ENCODE measurements around the gene PTGIS.

Gene PTGIS

GRCh38 chr20:49470922-49471321 lies 97.0 kb downstream of the PTGIS start:
- TF ChIP-seq CTCF (IDR thresholded peaks at IDR 0.05; ENCODE audit: low read depth, low read length, missing control alignments) = no peak
- no peak for DNase-seq (ENCODE audit: extremely low read depth, low read depth)
- no peak overlapping the region for H3K4me3 ChIP-seq (replicated peaks; ENCODE audit: low read depth, low read length)

GRCh38 chr20:49469060-49469459 lies 98.9 kb downstream of the PTGIS start:
- H3K4me3 ChIP-seq (replicated peaks; ENCODE audit: low read depth, low read length) = no peak overlapping the region
- no peak for DNase-seq (ENCODE audit: extremely low read depth, low read depth)
- no peak for TF ChIP-seq CTCF (IDR thresholded peaks at IDR 0.05; ENCODE audit: low read depth, low read length, missing control alignments)

DNA sequence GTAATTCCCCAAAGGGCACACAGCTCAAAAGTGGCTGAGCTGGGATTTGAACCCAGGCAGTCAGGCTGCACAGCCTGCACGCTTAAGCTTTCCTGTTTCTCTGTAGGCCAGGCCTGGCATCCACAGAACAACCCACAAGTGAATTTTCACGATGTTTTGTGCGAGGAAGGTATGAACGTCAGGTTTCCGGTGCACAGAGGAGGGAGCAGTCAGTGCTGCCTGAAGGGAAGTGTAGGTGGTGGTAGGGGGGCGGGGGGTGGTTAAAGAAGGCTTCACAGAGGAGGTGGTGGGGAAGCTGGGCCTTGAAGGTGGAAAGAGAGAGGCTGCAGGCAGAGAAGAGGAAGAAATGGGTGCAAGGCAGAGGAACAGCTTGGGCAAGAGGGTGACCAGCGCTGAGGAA lies 99.5 kb downstream of the PTGIS start:
- no peak for TF ChIP-seq CTCF (IDR thresholded peaks at IDR 0.05; ENCODE audit: low read depth, low read length, missing control alignments)
- DNase-seq (ENCODE audit: extremely low read depth, low read depth) = no peak
- H3K4me3 ChIP-seq (replicated peaks; ENCODE audit: low read depth, low read length) = no peak overlapping the region

DNA sequence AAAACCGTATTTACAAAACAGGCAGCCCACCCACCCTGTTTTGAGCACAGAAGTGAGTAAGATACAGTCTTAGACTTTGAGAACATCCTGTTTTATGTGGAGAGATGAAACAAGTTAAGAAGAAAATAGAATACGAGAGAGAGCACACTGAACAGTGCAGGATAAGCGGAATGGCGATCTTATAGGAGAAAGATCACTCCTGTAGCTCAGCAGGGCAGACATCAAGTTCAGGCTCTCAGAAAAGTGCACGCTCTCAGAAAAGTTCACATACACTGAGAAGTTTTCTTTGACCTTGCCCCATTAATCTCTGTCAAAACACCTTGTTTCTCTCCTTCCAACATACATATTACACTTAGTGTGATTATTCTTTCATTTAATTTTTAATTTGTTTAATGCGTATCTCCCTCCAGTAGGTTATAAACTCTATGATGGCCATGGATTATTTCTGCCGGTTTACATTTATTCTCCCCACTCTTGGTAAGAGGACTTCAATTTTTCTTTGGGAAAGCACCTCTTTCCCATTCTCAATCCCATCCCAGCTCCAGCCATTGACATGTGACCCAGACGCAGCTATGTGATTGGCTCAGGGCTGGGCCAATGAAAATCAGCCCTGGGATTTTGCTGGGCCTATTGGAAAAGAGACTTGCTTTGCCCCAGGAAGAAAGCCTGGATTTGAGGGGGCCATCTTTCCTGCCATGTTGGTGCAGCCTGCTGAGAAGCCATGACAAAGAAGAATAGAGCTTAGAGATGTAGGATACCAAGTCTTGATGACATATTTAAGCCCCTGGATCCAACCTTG lies 101.6 kb downstream of the PTGIS start:
- no peak for TF ChIP-seq CTCF (IDR thresholded peaks at IDR 0.05; ENCODE audit: low read depth, low read length, missing control alignments)
- H3K4me3 ChIP-seq (replicated peaks; ENCODE audit: low read depth, low read length) = no peak overlapping the region
- no peak for DNase-seq (ENCODE audit: extremely low read depth, low read depth)

- DNase-seq (ENCODE audit: extremely low read depth, low read depth) = no peak
- TF ChIP-seq CTCF (IDR thresholded peaks at IDR 0.05; ENCODE audit: low read depth, low read length, missing control alignments) = no peak
- H3K4me3 ChIP-seq (replicated peaks; ENCODE audit: low read depth, low read length) = no peak overlapping the region
Observed at GRCh38 chr20:49464556-49464955, 103.4 kb downstream of the PTGIS start.

- DNase-seq (ENCODE audit: extremely low read depth, low read depth) = no peak
- TF ChIP-seq CTCF (IDR thresholded peaks at IDR 0.05; ENCODE audit: low read depth, low read length, missing control alignments) = no peak
- no peak overlapping the region for H3K4me3 ChIP-seq (replicated peaks; ENCODE audit: low read depth, low read length)
Observed at GRCh38 chr20:49462626-49463025, 105.3 kb downstream of the PTGIS start.

Measured in HFF-Myc (cell line).